ENCODE data around the gene CFAP57.
A peak's percentile ranks its signal among the peaks of the same experiment; 100 is the strongest.
"Not testable (repeated sequence)": the region's sequence is repeated elsewhere in the genome, so short reads cannot be mapped to it uniquely, and the experiment has no call there.

CFAP57 gene

DNA sequence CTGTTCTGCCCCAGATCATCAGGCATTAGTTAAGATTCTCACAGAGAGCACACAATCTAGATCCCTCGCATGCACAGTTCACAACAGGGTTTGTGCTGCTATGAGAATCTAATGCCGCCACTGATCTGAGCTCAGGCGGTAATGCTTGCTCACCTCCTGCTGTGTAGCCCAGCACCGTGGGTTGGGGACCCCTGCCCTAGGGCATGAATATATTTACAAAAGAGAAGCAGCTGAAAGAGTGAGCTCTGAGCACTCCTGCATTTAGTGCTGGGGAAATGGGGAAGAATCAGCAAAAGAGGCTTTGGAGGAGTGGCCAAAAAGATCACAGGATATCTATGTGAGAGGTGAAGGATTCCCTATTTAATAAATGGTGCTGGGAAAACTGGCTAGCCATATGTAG, 5.6 kb downstream of the CFAP57 start:
- DNase-seq = no peak

DNA sequence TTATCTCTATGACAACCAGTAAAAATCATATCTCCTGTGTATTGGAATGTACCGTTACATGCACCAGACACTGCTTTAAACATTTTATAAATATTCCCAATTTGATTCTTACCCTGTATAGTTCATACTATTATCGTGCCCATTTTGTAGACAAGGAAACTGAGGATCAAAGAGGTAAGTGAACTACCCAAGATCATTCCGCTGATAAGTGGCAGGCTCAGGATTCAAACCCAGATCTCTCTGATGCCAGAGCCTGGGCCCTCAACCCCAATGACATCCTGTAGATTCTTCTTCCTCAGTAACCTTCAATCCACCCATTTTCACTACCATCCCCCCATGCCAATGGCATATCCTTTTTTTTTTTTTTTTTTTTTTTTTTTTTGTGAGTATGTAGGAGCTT, 12.3 kb downstream of the CFAP57 start:
- DNase-seq = no peak

DNA sequence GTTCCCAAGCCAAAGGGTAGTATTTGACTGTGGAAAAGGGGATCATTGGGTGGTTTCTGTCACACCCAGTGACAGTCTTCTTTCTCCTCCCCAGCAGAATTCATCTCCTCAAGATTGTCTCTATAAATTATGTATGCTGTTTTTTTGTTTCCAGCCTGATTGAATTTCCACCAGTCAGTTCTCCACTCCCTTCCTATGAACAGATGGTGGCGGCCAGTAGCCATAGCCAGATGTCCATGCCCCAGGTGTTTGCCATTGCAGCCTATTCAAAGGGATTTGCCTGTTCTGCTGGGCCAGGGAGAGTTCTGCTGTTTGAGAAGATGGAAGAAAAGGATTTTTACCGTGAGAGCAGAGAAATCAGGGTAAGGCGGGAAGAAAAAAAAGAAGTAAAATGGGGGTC, 12.9 kb downstream of the CFAP57 start:
- DNase-seq = no peak

DNA sequence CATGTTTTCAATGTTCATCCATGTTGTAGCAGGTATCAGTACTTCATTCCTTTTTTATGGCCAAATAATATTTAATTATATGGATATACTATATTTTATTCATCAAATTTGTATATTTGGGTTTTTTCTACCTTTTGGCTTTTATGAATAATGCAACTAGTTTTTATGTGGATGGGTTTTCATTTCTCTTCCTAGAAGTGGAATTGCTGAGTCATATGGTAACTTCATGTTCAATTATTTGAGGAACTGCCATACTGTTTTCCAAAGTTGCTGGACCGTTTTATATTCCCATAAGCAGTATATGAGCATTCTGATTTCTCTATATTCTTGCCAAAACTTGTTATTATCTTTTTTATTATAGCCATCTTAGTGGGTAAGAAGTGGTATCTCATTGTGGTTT, 16.0 kb downstream of the CFAP57 start:
- DNase-seq = no peak

DNA sequence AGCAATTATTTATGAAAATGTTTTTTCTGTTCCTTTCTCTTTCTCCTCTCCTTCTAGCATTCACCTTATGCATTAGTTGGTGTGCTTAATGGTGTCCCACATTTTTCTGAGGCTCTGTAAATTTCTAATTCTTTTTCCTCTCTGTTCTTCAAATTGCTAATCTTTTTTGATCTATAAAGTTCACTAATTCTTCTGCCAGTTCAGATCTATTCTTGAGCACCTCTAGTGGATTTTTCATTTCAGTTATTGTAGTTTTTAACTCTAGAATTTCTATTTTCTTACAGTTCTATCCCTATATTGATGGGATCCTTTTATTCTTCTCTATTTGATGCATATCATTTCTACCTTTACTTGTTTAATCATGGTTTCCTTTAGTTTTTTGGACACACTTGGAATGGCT, 22.4 kb downstream of the CFAP57 start:
- DNase-seq = no peak

DNA sequence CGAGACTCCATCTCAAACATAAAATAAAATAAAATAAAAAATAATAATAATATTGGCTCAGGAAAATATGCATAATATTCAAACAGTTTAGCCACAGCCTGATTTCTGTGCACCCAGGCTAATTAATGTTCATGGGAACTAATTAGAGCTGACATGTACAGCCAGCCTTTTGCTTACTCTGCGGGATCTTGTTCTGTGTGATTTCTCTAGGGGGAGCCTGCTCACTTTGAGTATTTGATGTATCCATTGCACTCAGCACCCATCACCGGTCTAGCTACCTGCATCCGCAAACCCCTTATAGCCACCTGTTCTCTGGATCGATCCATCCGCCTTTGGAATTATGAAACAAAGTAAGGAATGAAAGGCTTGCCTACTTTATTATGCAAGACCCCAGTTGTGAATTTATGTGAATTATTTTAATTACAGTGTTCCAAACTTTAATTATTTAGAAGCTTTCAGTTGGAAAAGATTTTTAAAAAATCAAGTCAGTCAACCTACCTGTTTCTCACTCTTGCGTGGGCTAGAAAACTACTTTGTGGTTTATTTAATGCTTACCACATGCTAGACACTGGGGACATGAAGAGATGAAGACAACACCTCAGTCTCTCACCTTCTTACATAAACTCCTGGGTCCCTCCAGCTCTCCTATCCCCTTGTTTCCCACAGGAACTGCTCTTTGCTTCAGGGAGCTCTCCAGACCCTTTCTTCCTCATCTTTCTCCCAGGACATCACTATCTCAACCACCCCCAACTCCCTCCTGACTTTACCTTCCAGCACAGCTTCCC, 25.4 kb downstream of the CFAP57 start:
- no peak for DNase-seq

DNA sequence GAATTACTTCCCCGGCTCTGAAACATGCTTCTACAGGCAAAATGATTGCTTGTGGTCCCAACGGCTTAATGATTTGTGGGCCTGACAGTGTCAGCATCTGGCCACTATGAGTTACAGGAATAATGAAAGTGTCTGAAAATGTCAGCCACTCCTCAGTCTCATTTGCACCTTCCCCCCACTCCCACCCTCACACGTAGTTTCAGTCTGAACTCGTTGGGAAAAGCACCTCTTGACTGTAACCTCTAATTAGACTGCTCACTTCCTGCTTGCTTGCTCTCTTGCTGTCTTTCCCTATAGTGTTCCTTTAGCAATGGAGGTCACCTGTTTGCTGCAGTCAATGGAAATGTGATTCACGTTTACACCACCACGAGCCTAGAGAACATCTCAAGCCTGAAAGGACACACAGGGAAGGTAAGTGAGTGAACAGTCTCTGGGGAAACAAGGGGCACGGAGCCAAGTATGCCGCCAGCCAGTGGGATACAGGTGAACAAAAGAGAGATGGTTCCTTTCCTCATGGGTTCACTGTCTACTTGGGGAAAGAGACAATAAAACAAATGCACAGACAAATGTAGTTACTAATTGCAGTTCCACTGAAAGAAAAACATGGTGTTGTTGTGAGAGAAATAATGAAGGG, 27.1 kb downstream of the CFAP57 start:
- DNase-seq = peak; percentile 74

DNA sequence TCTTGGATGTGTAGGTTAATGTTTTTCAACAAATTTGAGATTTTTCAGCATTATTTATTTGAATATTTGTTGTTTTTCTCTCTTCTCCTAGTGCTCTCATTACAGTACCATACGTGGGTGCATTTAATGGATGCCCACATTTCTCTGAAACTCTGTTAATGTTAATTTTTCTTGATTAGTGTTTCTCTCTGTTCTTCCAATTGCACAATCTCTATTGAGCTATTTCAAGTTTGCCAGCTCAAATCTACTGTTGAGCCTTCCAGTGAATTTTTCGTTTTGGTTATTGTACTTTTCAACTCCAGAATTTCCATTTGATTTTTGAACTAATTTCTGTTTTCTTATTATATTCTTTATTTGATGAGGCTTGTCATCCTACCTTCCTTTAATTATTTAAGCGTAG, 31.7 kb downstream of the CFAP57 start:
- no peak for DNase-seq

DNA sequence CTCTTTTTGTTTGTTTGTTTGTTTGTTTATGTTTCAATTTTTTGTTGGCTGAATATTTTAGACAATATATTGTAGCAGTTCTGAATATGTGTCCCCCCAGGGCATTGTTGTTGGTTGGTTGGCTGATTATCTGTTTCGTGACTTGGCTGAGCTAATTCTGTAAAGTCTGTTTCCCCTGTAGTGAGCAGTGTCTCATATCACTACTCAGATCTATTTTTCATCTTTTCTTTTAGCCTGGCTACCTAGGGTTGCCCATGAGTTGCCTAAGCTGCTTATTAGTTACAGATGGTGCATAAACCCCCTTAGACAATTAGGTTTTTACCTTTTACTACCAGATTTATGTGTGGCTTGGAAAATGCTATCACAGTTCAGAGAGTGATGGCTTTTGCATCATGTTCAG, 32.3 kb downstream of the CFAP57 start:
- DNase-seq = no peak

DNA sequence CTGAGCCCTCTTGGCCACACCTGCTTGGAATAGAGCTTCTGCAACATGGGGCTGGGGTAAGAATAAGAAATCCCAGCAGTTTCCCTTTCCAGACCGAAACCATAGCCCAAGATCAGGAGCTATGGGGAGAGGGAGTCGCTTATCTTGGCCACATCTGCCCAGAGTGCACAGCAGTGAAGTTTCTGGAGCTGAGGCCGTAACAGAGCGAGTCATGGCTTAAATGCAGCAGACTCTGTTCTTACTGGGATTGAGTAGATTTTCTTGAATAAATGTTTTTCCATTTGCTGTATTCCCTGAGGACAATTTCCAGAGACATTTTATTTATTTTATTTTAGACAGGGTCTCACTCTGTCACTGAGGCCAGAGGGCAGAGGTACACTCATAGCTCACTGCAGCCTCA, 33.5 kb downstream of the CFAP57 start:
- DNase-seq = no peak

DNA sequence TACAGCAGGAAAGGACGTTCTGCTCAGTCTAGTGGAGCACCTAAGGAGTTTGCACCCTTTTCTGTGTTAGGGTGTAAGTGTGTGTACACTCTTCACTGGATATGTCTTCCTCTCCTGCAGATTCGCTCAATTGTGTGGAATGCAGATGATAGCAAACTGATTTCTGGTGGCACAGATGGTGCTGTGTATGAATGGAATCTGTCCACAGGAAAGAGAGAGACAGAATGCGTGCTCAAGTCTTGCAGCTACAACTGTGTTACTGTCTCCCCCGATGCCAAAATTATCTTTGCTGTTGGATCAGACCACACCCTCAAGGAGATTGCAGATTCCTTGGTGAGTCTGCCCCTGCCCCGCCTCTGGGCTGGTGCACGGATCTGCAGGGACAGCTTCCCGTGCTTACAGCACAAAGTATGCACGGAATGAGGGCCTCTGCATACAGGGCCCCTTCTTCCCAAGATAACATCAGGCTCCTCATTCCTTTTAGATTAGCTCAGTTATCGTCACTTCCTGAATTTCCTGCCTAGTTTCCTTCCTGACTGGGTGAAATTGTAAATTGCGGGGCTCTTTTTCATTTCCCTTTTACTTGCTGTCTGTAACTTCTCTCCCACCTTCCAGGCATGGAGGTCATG, 34.6 kb downstream of the CFAP57 start:
- no peak for DNase-seq

DNA sequence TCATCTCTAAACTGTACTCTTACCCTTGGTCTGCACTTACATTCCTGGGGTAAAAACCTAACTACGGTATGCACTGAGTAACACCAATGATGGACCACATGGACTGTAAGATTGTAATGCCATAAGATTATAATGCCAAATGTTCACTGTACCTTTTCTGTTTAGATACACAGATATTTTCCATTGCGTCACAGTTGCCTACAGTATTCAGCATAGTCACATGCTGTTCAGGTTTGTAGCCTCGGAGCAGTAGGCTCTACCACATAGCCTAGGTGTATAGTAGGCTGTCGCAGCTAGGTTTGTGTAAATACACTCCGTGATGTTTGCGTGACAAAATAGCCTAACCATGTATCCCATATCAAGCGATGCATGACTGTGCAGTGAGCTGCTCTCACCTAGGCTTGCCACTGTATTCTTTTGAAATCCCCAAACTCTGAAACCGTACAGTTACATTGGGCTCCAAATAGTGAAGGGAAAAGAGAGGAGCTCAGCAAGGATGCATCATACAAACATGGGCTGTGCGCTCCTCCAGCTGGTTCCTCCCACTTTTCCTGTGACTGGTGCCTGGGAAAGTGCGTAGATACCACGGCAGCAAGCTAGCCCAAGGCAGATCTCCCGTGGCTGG, 35.2 kb downstream of the CFAP57 start:
- no peak for DNase-seq

DNA sequence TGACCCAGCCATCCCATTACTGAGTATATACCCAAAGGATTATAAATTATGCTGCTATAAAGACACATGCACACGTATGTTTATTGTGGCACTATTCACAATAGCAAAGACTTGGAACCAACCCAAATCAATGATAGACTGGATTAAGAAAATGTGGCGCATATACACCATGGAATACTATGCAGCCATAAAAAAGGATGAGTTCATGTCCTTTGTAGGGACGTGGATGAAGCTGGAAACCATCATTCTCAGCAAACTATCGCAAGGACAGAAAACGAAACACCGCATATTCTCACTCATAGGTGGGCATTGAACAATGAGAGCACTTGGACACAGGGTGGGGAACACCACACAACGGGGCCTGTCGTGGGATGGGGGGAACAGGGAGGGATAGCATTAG, 36.1 kb downstream of the CFAP57 start:
- DNase-seq = not testable (repeated sequence)

DNA sequence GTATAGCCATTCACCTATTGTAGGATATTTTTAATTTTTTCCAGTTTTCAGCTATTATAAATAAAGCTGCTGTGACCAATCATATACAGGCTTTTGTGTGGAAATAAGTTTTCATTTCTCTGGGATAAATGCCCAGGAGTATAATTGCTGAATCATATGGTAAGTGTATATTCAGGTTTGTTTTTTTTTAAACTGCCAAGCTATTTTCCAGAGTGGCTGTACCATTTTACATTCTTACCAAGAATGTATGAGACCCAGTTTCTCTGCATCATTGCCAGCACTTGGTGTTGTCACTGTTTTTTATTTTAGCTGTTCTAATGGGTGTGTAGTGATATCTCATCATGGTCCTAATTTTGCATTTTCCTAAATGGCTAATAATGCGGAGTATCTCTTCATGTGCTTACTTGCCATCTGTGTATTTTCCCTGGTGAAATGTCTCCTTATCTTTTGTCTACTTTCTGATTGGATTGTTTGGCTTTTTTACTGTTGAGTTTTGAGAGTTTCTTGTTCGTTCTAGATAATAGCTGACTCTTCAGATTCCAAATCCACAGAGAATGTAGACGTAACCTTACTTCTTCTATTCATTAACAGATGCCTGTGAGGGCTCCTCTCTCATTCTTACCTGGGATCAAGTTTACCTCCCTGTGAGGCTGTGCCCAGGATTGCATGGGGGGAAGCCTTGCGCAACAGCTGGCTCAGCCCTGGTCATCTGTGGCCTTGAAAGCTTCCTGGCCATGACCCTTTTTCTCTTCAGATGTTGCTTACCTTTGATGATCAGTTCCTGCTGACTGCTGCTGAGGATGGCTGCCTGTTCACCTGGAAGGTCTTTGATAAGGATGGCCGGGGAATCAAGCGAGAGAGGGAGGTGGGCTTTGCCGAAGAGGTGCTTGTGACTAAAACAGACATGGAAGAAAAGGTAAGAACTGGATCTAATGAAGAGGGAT, 42.6 kb downstream of the CFAP57 start:
- DNase-seq = no peak

DNA sequence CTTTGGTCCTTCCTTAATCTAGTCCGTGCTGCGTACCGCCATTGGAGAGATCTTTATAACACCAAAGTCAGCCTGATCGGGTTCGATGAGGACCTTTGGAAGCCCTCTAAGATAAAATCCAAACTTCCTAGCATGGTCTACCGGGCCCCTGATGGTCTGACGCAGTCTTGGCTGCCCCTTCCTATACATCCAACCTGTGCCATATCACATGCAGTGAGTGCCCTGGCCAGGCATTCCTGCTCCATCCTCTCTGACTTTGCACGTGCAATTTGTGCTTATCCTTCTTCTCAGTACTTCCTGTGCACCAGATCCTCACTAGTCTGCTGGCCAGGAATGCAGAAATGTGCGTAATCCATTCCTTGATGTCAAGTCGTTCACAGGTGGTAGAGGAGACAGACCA, 45.6 kb downstream of the CFAP57 start:
- DNase-seq = no peak

DNA sequence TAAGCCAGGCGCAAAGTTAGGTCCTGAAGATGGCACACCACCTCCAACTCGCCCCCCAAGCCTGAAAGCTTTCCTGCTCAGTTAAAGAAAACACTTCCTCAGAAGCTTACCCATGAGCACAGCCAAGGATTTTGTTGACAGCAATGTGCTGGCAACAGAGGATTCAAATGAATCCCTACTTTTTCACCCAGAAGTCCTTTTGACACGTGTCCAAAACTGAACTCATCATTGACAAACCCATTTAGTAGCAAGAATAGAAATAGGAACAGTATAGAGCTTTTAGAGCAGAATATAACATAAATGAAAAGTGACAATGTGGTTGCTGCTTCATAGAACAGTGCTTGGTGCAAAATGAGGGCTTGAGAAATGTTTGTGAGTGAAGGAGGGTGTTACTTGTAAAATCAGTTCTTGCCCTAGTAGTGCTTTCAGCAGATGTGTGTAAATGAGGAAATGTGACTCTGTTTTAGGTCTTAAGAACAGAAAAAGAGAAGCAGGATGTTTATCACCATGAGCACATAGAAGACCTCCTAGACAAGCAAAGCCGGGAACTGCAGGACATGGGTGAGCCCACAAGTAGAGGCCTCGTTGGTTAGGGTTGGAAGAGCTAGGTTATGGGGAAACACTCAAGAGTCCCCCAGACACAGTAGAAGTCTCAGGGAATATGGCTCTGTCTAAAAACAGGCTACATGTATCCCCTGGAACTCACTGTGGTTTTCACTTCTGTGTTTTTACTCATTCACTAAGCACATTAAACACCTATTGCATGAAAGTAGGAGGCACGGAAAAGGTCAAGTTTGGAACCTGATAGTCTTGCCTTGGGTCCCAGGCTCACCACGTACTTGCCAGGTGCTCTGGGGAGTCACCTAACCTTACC, 49.0 kb downstream of the CFAP57 start:
- no peak for DNase-seq

DNA sequence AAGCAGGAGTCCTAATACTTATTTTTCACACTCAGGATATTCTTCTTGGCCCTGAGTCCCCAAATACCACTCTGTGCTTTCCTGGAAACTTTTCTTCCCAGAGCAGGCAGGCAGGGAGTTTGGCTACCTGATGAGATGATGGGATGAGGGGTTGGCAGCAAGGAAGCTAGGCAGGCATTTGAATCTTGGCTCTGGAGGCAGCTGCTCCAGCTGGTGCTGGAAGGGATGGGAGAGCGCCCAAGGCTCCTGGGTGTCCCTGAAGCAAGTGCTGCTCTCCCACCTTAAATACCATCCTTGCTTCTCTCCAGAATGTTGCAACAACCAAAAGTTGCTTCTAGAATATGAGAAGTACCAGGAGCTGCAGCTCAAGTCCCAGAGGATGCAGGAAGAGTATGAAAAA, 49.7 kb downstream of the CFAP57 start:
- no peak for DNase-seq

DNA sequence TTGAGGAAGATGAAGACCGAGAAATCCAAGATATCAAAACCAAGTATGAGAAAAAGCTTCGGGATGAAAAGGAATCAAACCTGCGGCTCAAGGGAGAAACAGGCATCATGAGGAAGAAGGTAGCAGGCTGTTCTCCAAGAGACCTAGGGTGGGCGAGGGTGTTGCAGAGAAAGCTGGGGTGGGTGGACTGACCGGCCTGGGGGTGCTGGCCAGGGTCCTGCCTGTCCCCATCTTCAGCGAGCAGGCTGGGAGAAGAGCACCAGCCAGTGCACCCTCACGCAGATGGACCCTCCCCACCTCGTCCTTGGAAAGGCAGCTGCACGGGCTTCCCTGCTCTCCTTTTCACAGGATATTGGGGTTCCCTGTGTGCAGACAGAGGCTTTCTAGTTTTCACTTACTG, 50.7 kb downstream of the CFAP57 start:
- DNase-seq = no peak

DNA sequence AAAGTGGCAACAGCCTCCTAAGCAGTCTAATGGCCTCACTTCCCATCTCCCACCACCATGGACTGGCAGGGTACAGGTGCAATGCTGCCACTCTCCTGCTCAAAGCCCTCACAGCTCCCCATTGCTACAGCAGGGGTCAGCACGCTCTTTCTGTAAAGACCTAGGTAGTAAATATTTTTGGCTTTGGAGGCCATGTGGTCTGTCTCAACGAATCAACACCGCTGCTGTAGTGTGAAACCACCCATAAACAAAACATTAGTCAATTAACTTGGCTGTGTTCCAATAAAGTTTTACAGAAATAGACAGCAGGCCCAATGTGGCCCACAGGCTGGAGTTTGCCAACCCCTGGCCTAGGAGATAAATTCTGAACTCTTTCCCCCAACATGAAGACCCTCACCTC, 53.0 kb downstream of the CFAP57 start:
- no peak for DNase-seq

DNA sequence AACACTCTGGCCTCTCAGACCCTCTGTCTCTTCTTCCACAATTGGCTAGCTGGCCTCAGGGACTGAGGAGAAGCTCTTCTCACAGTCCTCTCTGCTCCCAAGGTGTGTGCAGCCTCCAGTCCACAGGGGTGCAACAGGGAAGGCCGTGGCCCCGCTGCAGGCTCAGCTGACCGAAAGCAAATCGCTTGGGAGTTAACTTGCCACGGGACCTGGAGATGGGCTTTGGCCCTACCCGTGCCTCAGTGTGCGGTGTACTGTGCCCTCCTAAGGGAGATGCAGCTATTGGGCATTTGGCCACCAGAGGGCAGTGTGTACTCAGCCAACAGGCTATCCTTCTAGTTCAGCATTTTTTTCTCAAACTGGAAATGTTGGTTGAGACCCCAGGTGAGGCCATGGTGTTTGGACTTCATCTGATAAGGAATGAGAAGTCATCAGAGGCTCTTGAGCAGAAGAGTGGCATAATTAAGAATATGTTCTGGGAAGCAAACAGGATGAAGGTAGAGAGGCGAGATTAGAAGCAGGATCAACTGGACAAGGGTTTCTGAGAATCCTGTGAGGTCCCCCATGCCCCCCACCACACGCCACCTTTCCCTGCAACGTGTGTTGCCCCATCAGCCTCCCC, 55.1 kb downstream of the CFAP57 start:
- no peak for DNase-seq
